GM18861 (cell line): ENCODE results near the gene CIAO3.

Source experiments
- ATAC-seq: cut with Tn5 transposase; IDR thresholded peaks from one replicate; pipeline ENCODE4 v1.9.1; 2021; ENCODE audit not compliant: unreplicated experiment

Gene CIAO3

GRCh38 chr16:679814-680624, 60.8 kb downstream of the CIAO3 start, which contains the start of gene STUB1:
TSS of gene STUB1 (plus strand) at chr16:680410. CDS start at chr16:680526, 116 bp downstream.
- ATAC-seq: no peak
